GM21786 (cell line): ENCODE results near the gene CT45A5.
A peak's percentile ranks its signal among the peaks of the same experiment; 100 is the strongest.
"Not testable (repeated sequence)": the region's sequence is repeated elsewhere in the genome, so short reads cannot be mapped to it uniquely, and the experiment has no call there.

Experiments used
- ATAC-seq: cut with Tn5 transposase; IDR thresholded peaks from one replicate; pipeline ENCODE4 v1.9.1; 2021; ENCODE audit not compliant: unreplicated experiment

The CT45A5 gene, protein sequence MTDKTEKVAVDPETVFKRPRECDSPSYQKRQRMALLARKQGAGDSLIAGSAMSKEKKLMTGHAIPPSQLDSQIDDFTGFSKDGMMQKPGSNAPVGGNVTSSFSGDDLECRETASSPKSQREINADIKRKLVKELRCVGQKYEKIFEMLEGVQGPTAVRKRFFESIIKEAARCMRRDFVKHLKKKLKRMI

DNA sequence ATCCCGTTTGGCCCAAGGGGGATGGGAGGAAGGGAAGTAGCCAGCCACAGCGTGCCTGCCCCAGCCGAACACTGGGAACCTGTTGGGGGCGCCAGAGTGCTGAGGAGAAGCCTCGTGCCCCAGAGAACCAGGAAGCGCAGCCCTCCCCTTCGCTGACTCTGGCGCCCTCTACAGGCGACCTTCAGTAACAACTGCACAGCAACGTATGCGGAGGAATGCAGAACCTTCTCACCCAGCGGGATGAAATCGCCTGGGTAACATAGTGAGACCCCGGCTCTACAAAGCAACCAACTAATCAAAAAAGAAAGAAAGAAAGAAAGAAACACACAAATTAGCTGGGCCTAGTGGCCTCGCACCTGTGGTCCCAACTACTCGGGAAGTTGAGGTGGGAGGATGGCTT lies at the start of gene CT45A5:
CT45A5 (minus strand) TSS at position 101 of the 400 bp plus-strand sequence. CDS start 3,774 bp downstream, outside the sequence.
- ATAC-seq, result not testable (repeated sequence)

DNA sequence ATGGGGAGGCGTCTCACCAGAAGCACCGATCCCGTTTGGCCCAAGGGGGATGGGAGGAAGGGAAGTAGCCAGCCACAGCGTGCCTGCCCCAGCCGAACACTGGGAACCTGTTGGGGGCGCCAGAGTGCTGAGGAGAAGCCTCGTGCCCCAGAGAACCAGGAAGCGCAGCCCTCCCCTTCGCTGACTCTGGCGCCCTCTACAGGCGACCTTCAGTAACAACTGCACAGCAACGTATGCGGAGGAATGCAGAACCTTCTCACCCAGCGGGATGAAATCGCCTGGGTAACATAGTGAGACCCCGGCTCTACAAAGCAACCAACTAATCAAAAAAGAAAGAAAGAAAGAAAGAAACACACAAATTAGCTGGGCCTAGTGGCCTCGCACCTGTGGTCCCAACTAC lies 34.6 kb upstream of the CT45A5 start, which contains the start of gene CT45A2:
CT45A2 (minus strand) TSS at position 101 of the 400 bp plus-strand sequence. CDS start 3,747 bp downstream, outside the sequence.
- ATAC-seq, result not testable (repeated sequence)

DNA sequence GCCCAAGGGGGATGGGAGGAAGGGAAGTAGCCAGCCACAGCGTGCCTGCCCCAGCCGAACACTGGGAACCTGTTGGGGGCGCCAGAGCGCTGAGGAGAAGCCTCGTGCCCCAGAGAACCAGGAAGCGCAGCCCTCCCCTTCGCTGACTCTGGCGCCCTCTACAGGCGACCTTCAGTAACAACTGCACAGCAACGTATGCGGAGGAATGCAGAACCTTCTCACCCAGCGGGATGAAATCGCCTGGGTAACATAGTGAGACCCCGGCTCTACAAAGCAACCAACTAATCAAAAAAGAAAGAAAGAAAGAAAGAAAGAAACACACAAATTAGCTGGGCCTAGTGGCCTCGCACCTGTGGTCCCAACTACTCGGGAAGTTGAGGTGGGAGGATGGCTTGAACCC lies 17.4 kb upstream of the CT45A5 start, which contains the start of gene CT45A6:
CT45A6 (minus strand) TSS at position 101 of the 400 bp plus-strand sequence. CDS start 3,794 bp downstream, outside the sequence.
- ATAC-seq, result not testable (repeated sequence)

DNA sequence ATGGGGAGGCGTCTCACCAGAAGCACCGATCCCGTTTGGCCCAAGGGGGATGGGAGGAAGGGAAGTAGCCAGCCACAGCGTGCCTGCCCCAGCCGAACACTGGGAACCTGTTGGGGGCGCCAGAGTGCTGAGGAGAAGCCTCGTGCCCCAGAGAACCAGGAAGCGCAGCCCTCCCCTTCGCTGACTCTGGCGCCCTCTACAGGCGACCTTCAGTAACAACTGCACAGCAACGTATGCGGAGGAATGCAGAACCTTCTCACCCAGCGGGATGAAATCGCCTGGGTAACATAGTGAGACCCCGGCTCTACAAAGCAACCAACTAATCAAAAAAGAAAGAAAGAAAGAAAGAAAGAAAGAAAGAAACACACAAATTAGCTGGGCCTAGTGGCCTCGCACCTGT lies 17.2 kb downstream of the CT45A5 start, which contains the start of gene CT45A3:
CT45A3 (minus strand) TSS at position 101 of the 400 bp plus-strand sequence. CDS start 3,747 bp downstream, outside the sequence.
- ATAC-seq, result not testable (repeated sequence)

DNA sequence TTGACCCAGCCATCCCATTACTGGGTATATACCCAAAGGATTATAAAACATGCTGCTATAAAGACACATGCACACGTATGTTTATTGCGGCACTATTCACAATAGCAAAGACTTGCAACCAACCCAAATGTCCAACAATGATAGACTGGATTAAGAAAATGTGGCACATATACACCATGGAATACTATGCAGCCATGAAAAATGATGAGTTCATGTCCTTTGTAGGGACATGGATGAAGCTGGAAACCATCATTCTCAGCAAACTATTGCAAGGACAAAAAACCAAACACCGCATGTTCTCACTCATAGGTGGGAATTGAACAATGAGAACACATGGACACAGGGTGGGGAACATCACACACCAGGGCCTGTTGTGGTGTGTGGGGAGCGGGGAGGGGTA lies 40.6 kb downstream of the CT45A5 start:
- not testable (repeated sequence) for ATAC-seq

DNA sequence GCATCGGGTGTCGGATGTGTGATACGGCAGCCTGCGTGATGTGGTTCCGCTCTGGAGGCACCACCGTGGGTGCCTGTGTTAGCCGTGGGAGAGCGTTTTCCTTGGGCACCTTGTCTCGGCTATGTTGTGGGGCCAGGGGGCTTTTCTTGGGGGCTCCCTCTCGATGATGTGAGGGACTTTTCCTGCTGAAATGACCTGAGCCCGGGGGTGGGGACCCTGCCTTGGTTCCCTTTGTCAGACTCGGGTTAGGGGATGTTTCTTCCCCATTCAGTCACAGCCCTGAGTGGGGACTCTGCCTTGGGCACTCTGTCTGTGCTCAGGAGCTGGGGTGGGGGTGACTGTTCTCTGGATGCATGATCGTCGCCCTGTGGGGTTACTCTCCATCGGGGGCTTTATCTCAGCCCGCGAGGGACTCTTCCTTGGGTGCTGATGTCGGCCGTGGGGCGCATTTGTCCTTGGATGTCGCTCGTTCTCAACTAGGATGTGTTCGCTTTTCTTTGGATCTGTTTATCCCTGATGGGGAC lies 44.0 kb downstream of the CT45A5 start:
- ATAC-seq, result no peak

DNA sequence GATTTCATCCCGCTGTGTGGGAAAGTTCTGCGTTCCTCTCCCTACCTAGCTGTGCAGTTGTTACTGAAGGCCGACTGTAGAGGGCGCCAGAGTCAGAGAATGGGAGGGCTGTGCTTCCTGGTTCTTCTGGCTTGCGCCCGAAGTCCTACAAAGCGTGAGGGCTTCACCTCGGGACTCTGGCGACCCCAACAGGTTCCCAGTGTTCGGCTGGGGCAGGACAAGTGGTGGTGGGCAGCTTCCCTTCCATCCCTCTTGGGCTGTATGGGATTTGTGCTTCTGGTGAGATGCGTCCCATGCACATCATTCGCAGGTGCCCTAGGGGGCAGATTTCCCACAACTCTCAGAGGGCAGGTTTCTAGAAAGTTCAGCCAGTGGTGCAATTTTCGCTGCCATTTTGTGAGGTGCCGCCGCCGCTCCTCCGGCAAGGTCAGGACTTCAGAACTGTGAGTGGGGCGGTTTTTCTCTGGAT lies 44.6 kb downstream of the CT45A5 start:
- peak; percentile 80 for ATAC-seq

DNA sequence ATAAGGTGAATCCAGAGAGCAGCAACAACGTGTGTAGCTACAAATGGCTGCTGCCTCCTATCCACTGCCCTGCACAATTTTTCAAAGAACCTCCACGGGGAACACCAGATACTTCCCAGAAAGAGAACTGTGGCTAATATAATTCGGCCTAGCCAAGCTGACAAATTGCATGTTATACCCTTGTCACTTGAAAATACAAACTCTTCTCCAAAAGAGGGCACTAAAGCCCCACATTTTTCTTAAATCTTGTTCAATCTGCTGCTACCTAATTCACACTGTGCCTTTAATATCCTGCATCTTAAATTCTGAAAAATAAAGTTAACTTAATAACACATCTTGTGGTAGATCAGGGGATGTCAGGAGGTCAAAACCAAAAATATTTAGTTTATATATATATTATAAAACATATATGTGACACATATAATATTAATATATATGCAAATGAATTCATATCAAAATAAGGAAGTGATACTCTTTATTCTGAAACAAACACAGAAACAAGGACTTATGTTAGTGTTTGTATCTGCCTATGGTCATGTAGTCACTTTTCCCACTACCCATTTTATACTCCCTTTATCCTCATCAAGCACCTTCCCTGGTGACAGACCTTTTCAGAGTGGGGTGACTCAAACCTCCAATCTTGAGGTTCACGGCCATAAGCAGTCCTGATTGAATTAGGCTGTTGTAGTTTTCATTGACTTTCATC lies 47.8 kb downstream of the CT45A5 start:
- peak; percentile 36 for ATAC-seq

DNA sequence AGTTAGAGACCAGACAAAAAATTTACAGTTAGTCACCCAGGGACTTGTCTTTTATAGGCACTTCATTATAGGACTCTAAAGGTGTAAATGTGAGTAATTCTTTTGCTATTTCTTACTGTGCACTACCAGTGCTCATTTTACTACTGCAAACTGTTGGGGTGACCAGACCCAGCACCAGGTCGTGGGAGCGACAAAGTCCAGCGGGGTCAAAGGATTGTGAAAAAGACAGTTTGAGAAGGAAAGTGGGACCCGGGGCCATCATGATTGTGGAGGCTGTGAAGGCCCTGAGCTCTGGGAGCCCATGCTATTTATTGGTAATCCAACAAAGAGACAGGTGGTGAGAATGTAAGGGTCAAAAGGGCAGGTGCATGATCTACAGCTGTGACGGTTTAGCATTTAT lies 50.6 kb downstream of the CT45A5 start:
- not testable (repeated sequence) for ATAC-seq
